Femur (tissue), 1 donor: ENCODE results near the gene CAMKK2.
"Not testable (repeated sequence)": the region's sequence is repeated elsewhere in the genome, so short reads cannot be mapped to it uniquely, and the experiment has no call there.

Source experiments
- DNase-seq: peaks from one replicate; pipeline ENCODE4 v3.0.0-alpha.2; 2017

Gene CAMKK2

DNA sequence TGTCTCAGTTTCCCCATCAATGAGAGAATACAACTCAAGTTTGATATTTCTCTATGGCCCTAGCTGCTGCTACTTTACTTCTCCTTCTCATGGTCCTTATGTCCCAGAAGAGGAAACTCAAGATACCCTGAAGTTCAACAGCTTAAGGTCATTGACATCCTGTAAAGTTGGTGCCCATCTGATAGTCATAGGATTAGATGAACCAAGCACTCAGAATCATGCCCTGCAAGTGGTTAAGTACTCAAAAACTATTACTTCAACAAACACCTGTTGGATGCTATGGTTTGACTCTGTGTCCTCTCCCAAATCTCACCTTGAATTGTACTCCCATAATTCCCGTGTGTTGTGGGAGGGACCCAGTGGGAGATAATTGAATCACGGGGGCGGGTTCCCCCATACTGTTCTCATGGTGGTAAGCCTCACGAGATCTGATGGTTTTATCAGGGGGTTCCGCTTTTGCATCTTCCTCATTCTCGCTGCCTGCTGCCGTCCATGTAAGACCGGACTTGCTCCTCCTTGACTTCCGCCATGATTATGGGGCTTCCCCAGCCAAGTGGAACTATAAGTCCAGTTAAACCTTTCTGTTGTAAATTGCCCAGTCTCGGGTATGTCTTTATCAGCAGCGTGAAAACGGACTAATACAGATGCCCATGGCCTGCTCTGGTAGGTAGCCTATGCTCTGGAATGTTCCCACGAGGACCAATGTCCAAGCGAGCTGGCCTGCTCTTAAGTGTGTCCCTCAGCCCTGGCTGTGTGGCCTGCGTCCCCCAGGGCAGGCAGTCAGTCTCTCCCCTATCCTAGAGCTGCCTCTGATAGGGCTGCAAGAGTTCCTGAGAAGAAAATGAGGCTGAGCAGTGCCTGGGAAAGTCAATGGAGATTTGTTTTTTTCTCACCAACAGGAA, 18.1 kb downstream of the CAMKK2 start:
- no peak for DNase-seq

DNA sequence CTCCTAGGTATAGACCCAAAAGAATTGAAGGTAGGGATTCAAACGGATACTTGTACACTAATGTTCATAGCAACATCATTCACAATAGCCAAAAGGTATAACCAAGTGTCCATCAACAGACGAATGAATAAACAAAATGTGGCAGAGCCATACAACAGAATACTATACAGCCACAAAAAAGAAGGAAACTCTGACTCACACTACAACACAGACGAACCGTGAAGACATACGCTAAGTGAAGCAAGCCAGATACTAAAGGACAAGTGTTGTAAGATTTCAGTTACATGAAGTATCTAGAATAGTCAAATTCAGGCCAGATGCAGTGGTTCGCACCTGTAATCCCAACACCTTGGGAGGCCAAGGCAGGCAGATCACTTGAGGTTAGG, 19.1 kb downstream of the CAMKK2 start:
- DNase-seq: no peak

DNA sequence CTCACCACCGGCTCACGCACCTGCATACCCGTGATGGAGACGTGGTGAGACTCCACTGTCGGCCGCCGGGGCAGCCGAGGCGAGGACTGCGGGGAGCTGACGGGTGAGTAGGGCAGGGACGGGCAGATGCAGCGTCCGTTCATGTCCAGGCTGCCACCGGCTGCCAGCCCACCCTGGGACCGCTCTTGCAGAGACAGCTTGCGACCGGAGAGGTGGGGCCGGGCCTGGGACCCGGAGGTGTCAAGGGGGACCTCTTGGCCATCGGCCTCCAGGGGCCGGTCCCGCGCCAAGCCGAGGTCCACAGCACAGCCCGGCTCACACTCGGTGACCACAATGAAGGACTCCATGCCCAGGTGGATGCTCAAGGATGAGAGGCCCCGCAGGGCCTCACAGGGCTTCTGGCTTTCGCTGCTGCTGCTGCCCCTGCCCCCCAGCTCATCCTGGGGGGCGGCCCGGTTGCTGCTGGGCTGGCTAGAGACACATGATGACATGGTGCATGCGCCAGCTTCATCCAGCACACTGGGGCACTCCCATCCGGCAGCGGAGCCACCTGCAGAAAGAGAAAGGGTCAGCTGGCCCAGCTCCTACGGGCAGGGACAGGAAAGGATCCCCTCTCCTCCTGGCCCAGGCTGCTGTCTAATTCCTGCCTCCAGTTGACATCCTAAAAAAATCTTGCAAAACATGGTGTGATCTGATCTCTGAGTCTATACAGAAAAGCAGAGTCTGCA, 22.3 kb downstream of the CAMKK2 start:
- no peak for DNase-seq

DNA sequence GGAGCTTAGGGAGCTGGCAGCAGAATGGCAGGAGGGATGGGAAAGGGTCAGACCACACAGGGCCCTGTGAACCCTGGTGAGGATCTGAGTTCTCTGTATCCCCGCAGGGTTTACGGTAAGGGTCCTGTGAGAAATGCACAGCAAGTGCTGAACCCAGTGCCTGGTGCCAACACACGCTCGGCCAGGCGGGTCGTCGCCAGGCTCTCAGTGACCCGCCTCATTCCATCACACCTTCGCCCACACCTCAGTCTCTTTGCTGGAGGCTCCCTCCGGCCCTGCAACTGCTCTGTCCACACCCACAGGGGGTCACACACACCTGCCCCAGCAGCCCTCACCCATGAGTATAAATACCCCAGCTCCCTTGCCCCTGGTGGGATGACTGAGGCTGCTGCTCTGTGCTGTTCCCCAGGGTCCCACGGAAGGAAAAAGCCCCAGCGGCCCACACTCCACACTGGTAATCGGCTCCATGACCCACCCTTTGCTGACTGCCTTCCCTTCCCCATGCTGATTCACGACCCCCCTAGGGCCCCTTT, 23.1 kb downstream of the CAMKK2 start:
- DNase-seq: no peak

DNA sequence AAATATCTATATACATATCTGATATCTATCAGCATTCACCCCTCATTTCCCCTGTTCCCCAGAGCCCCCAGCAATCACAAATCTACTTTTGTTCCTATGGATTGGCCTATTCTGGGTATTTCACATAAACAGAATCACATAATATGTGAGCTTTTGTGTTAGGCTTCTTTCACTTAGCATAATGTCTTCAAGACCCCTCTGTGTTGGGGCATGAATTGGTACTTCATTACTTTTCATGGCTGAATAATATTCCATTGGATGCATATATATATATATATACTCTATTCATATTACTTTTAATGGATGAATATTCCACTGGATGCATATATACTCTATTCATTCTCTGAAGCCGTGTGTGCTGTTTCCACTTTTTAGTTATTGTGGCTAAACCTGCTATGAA, 28.7 kb downstream of the CAMKK2 start:
- DNase-seq: no peak

DNA sequence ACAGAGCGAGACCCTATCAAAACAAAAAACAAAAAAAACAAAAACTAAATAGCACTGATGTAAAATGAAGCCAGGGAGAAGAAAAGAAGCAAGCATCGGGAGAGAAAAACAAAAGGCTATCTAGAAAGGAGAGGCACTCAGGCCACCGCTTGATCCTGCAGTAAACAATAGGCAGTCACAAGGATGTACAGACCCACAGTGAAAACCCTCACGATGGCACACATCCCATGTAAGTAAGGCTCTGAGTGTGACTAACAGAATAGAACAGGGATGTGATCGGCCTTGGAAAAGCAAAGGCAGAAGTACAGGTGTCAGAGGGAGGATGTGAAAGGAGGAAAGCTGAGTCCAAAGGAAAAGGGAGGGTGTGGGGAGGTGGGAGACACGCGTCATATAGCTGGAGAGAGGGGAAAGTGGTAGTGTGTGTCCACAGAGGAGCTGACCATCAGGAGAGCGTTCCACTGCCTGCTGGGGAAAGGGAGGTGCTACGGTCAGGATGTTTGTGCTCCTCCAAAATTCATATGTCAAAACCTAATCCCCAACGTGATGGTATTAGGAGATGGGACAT, 31.5 kb downstream of the CAMKK2 start:
- no peak for DNase-seq

DNA sequence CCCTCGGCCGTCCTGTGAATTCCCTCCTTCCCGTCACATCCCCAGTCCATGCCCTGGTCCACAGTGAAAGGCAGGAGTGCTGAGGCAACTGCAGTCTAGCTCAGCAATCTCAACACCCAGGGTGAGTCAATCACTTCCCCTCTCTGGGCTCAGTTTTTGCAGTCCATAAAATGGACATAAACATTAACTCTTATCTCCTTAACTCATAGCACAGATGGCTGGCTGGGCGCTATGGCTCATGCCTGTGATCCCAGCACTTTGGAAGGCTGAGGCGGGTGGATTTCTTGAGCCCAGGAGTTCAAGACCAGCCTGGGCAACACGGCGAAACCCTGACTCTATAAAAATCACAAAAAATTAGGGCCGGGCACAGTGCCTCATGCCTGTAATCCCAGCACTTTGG, 32.4 kb downstream of the CAMKK2 start:
- no peak for DNase-seq

DNA sequence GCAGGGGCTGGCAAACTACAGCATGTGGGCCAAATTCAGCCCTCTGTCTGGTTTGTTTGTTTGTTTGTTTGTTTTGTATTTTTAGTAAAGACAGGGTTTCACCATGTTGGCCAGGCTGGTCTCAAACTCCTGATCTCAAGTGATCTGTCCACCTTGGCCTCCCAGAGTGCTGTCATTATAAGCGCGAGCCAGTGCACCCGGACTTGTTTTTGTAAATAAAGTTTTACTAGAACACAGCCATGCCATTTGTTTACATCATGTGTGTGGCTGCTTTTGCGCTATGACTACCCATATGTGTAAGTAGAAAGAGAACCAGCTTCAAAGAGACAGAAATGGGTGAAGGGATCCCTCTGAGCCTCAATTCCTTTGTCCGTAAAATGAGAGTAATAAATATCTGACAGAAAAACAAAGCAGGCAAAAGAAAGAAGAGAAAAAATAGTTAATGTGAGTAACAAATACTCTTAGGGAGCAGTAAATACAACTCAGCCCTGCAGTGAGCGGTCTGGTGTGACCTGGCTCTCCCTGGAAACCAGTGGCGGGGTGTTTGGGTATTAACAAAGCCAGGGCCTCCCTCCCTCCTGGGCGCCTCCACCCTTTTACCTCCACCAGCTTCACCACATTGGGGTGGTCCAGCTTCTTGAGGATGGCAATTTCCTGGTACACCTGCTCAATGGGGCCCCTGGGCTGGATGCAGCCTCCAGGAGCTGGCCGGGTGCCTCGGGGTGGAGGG, 33.1 kb downstream of the CAMKK2 start:
- DNase-seq: no peak

DNA sequence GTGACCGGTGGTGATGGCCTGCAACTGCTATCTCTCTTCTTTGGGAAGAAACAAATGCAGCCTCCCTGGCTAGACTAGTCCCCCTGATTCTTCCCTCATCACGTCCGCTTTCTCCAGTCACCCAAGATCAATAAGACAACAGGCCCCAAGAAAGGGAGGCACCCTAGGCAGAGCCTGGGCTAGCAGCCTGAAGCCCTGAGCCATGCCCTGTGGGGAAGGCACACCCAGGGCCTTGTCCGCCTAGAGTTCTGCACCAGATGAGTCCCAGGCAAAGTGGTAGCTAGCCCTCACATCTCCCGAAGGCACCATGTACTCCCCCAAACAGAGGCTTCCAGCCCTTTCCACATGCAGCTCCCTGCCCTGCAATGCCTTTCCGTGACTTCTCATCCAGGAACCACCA, 35.1 kb downstream of the CAMKK2 start:
- DNase-seq: no peak

DNA sequence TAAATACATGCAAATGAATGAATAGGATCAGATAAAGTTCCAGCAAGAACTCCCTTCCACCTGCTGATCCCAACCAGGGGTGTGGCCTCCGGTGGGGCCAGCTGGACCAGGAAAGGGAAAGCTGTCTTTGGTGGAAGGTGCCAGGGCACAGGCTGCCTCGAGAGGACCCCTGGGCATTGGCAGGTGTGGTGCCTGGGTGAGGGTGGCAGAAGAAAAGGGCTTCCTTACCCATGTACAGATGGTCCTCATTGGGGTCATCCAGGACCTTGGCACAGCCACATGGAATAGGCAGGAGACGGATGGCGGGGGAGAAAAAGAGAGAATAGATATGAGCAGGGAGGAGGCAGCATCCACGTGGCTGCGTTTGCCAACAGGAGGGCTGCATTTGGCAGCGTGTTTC, 36.4 kb downstream of the CAMKK2 start:
- DNase-seq: no peak

DNA sequence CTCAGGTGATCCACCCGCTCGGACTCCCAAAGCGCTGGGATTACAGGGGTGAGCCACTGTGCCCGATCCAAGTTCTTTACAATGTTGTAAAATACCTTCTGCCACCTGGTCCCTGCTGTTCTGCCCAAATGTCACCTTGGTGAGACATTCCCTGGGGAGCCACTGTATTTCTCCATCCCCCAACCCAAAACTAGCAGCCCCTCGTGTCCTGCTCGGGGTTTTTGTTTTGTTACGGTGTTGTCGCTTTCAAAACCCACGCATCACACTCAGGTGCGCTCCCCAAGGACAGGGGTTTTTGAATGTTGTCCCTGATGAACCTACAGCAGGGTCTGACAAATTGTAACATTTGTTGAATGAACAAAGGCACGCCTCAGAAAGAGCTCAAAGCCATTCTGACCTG, 37.4 kb downstream of the CAMKK2 start:
- DNase-seq: no peak

DNA sequence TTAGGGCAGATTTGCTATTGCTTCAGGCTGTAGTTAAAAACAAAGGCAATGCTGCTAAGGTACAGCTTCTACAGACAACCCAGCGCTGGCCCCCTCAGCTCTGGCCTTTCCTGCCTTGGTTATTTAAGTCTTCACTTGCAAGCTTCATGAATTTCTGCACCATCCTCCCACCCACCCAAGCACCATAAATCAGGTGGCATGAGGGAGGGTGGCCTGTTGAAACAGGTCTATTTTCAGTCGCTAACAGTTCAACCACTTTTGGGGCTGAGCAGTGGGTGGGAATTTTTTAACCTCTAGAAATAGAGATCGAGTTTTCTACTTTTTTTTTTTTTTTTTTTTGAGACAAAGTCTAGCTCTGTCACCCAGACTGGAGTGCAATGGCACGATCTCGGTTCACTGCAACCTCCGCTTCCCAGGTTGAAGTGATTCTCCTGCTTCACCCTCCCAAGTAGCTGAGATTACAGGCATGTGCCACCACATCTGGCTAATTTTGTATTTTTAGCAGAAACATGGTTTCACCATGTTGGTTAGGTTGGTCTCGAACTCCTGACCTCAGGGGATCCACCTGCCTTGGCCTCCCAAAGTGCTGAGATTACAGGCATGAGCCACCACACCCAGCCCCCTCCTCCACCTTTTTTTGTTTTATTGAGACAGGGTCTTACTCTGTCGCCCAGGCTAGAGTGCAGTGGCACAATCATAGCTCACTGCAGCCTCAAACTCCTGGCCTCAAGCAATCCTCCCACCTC, 38.6 kb downstream of the CAMKK2 start:
- DNase-seq: not testable (repeated sequence)

DNA sequence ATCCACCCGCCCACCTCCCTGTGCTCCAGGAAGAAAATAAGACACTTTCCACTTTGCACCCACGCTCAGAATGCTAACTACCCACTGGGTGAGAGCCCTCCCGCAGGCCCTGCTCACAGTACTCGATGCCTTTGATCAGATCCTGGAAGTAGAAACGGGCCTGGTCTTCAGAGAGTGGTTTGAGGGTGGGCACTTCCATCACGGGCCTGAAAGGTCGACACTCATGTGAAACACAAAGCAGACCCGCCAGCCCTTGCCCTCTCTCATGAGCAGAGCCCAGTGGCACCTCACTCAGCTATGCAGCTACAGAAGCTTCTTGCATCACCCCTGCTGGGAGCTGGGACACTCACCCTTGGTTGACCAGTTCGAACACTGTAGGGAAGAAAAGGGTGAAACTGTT, 41.1 kb downstream of the CAMKK2 start:
- no peak for DNase-seq

DNA sequence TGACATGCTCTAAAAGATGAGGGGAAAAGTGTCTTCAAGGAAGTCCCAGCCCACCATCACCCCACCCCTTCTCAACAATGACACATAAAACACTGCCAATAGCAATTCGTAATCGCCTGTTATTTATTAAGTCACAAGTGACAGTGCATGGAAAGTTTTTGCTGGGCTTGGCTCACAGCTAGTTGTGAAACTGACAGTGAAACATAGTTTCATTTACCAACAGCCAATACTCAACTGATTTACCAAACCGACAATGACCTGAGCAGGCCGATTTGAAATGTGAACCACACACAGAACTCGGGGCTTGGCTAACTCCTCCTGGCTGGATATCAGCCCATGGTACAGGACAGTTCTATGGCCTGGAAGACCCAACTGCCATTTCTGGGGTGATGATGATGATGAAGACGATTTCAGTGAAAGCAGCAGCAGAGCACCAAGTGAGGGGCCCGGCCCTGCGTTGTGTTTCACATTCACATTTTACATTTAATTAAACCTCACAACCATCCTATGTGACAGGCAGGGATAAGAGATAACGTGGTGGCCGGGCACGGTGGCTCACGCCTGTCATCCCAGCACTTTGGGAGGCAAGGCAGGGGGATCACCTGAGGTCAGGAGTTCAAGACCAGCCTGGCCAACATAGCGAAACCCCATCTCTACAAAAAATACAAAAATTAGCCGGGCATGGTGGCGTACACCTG, 42.7 kb downstream of the CAMKK2 start:
- DNase-seq: no peak

DNA sequence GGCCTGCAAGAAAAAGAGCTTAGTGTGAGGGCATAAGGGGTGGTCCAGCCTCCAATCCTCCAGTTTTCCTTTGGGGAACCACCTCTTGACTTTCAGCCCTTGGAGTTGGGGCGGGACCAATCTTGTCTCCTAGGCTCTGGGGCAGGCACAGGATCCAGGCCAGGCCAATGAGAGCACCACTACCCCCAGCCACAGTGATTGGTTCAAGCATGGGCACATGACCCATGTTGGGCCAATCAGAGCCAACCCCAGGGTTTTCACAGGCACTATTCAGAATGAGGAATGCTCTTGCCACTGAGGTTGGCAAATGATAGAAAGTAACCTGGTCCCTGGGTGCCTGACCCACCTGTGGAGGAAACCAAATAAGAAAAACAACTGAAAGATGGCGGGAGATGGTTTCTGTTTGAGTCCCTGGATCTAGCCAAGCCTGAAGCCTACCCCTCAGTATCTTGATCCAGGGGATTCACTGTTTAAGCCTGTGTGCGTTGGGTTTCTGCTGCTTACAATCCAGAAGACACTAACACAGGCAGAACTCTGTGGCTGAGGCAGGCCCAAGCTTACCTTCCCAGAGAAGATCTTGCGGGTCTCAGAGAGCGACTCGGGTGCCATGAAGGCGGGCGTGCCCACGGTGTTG, 43.7 kb downstream of the CAMKK2 start:
- no peak for DNase-seq

DNA sequence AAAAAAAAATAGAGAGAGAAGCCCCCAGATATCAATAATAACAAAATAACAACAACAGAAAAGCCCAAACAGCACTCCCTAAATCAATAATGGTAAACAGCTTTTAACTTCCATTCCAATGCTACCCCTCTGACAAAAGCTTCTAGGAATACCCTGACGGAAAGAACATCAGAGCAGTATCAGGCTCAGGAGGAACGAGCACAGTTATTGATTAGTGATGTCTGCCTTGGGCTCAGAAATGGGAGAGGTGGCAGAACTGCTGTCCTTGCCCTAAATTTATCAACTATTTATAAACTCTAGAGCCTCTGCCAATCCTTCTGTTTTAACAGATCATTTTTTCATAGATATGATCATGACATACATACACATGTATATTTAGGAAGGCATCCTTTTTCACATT, 44.7 kb downstream of the CAMKK2 start:
- no peak for DNase-seq

DNA sequence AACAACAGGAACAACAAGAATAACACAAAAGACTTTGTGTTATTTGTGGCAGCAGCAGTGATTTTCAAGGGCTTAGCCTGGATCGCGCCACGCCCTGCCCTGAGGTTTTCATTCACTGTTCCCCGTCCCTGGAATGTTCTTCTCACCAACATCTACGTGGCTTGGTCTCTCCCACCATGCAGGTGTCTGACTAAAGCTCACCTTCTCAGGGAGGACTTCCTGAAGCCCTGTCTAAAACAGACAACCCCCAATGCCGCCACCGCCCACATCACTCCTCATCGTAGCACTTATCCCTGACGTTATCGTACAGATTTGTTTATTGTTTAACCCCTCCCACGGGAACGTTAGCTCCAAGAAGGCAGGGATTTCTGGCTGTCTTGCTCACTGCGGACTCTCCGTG, 46.1 kb downstream of the CAMKK2 start:
- no peak for DNase-seq

DNA sequence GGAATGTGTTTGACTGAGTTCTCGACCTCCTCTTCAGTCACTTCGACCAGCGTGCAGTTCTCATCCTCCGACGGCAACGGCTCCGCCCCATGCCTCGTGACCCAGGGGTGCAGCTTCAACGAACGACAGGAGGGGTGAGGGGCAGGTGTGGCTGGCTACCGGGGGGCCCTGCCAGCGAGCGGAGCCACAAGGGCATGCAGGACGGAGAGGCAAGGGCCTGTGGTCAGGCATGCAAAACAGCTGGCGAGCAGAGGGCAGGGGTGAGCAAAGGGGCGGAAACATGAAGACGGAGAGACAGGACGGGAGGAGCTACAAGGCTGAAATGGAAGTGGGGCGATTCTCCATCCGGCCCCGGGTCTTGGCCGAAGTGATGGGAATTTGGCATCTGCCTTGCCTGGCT, 47.9 kb downstream of the CAMKK2 start:
- no peak for DNase-seq

DNA sequence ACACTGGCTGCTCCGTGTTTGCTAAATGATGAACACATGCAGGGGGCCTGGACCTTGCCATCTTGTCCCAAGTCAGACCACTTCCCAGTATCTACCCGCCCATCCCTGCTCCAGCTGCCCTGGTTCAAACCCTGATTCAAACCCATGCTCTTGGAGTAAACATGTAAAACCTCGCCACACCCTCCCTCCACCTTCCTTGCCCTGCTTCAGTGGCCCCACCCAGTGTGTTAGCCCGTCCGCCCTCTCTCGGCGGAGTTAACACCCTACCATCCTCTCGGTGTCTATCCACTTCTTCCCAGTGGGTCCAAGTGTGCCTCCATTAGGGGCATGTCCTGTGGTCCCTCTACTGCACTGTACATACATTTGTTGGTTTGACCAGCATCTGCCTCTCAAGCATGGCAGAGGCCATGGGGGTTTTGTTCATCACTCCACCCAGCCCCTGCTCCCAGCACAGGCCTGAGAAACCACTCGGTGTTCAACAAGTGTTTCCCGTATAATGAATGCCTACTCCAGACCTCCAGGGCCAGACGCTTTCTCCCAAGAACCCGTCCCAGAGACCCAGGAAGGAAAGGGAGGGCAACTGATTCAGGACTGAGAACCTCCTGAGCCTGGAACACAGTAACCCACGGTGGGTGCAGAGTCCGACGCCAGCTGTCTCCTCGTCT, 49.5 kb downstream of the CAMKK2 start:
- no peak for DNase-seq

DNA sequence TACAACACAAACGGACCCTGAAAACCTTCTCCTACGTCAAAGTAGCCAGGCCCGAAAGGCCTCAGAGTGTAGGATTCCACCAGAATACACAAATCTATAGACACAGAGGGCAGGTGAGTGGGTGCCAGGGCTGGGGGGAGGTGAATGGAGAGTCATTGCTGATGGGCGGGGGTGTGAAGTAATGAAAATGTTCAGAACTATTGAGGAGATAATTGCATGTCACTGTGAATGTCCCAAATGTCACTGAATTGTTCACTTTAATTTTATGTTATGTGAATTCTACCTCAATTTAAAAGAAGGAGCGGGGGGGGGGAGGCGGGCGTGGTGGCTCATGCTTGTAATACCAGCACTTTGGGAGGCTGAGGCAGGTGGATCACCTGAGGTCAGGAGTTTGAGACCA, 50.6 kb downstream of the CAMKK2 start:
- DNase-seq: no peak

DNA sequence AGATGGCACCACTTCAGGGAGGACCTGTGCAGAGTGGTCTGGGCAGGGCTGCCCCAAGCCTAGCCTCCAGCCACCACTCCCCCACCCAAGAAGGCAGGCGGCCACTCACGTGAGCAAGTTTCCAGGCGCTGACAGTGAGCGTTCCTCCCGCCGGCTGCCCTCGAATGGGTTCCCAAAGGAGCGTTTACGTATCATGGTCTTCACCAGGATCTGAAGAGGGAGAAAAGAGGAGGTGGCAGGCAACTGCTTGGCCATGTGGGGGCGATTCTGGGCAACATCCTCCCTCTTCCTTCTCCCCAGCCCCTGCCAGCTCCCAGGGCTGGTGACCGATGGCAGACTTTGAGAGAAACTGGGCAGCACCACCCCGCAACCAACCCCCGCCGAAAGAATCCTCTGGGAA, 51.5 kb downstream of the CAMKK2 start:
- DNase-seq: no peak
